KBM-7 (cell line): ENCODE data around the gene PSMD7.
"Not testable (repeated sequence)": the region's sequence is repeated elsewhere in the genome, so short reads cannot be mapped to it uniquely, and the experiment has no call there.

Experiments
- DNase-seq: peaks from one replicate; pipeline ENCODE4 v3.0.0-alpha.2; 2015
- in situ Hi-C: fragments of 300-500 bp; cut with MboI; formaldehyde crosslinking; loops from 2 replicates; pipeline ENCODE4 v1.14.3; 2020; ENCODE audit warnings: low sequenced_read_pairs, low pct_unique_long_range_greater_than_20kb, mixed read lengths

The PSMD7 gene

GRCh38 chr16:74332469-74332868 is 35.9 kb downstream of the PSMD7 start:
- in situ Hi-C loops, DNase-seq: not testable (repeated sequence)

- in situ Hi-C loops, result not testable (repeated sequence)
Measured at GRCh38 chr16:74337506-74337905, 40.9 kb downstream of the PSMD7 start.

GRCh38 chr16:74339226-74339625 is 42.6 kb downstream of the PSMD7 start:
- DNase-seq, result not testable (repeated sequence)

More at GRCh38 chr16:74337506-74337905, 40.9 kb downstream of the PSMD7 start:
- not testable (repeated sequence) for DNase-seq

GRCh38 chr16:74353038-74353437 is 56.4 kb downstream of the PSMD7 start:
- DNase-seq, in situ Hi-C loops: not testable (repeated sequence)

More at GRCh38 chr16:74339226-74339625, 42.6 kb downstream of the PSMD7 start:
- in situ Hi-C loops, result not testable (repeated sequence)
